Left kidney (tissue), 2 donors: Measurements from ENCODE around the gene MTG2. TPM values are rescaled to one million over a fixed set of nuclear protein-coding genes. Genes with fewer than 3 reads are reported as not detected.

Experiments
- DNase-seq: peaks from one replicate; pipeline ENCODE4 v3.0.0-alpha.2; 2013
- polyA plus RNA-seq: library from polyadenylated mRNA; unstranded; fragments of 120-200 nt; gene quantifications from one replicate; pipeline ENCODE4 v1.2.1, GENCODE V29; 2013; ENCODE audit not compliant: insufficient read length

Gene MTG2
- polyA plus RNA-seq, 1 donor = 38.3 TPM

DNA sequence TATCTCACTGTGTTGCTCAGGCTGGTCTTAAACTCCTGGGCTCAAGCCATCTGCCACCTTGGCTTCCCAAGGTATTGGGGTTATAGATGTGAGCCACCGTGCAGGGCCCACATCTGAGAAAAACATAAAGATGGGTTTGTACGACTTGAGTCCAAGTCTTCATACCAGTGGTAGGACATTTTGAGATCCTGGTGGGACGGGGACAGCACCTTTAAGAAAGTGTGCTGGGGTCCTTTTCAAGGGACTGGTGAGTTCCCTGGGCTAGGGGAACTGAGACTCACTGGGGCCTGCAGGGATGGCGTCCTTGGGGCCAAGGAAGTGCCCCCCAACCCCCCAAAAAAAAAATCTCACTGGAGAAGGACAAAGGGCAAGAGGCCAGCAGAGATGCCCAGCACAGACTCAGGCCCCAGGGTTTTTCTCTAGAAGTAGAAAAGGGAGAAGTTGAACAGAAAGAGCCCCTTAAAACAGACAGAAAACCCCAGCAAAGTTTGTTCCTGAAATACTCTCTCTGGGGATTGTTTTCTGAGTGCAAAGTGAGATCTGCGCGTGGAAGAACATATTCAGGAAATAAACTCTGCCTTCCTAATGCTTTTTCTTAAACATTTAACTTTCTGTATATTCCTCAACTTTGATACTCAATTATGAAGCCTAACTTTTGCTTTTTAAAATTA is 66.2 kb downstream of the MTG2 start:
- DNase-seq = no peak

DNA sequence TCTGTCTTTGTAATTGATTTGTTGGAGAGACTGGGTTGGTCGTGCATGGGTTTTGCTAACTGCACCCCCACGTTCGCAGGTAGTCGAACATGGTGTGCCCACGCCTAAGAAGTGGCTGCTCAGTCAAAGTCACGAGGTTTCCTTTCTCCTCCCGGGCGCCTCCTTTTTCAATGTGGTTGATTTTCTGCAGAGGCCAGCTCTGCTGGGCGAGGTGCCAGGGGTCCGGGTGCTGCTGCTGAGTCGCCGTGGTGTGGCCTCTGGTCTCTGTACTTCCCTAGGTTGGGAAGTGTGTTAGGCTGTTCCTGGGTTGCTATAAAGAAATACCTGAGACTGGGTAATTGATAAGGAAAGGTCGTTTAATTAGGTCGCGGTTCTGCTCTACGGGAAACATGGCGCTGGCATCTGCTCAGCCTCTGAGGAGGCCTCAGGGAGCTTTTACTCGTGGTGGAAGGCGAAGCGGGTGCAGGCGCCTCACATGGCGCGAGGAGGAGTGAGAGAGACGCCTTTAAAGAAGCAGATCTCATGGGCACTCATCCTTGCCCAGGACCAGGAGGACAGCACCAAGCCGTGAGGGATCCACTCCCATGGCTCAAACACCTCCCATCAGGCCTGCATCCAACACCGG is 69.6 kb downstream of the MTG2 start:
- no peak for DNase-seq

Other genes starting within 250 kb of the MTG2 start
- gene TAF4, start 117.1 kb upstream of the MTG2 start, polyA plus RNA-seq = 20.0 TPM
- gene LSM14B, start 60.6 kb upstream of the MTG2 start, polyA plus RNA-seq = 57.3 TPM
- 188 TPM for gene PSMA7, start 39.6 kb upstream of the MTG2 start, polyA plus RNA-seq
- 26.1 TPM for gene SS18L1, start 39.3 kb upstream of the MTG2 start, polyA plus RNA-seq
- 0.15 TPM for gene HRH3, start 37.2 kb downstream of the MTG2 start, polyA plus RNA-seq
- gene OSBPL2, start 55.5 kb downstream of the MTG2 start, polyA plus RNA-seq = 43.6 TPM
- 37.6 TPM for gene ADRM1, start 120.0 kb downstream of the MTG2 start, polyA plus RNA-seq
- gene LAMA5, start 184.3 kb downstream of the MTG2 start, polyA plus RNA-seq = 119 TPM
- 686 TPM for gene RPS21, start 204.1 kb downstream of the MTG2 start, polyA plus RNA-seq
- 10.0 TPM for gene CABLES2, start 224.3 kb downstream of the MTG2 start, polyA plus RNA-seq
- 1.3 TPM for gene RBBP8NL, start 244.5 kb downstream of the MTG2 start, polyA plus RNA-seq